HG02763 (cell line): ENCODE measurements around the gene ZFP1.

Experiments used
- ATAC-seq: cut with Tn5 transposase; IDR thresholded peaks from one replicate; pipeline ENCODE4 v1.9.1; 2021; ENCODE audit warnings: mild to moderate bottlenecking, moderate library complexity; ENCODE audit not compliant: unreplicated experiment

ZFP1 gene

DNA sequence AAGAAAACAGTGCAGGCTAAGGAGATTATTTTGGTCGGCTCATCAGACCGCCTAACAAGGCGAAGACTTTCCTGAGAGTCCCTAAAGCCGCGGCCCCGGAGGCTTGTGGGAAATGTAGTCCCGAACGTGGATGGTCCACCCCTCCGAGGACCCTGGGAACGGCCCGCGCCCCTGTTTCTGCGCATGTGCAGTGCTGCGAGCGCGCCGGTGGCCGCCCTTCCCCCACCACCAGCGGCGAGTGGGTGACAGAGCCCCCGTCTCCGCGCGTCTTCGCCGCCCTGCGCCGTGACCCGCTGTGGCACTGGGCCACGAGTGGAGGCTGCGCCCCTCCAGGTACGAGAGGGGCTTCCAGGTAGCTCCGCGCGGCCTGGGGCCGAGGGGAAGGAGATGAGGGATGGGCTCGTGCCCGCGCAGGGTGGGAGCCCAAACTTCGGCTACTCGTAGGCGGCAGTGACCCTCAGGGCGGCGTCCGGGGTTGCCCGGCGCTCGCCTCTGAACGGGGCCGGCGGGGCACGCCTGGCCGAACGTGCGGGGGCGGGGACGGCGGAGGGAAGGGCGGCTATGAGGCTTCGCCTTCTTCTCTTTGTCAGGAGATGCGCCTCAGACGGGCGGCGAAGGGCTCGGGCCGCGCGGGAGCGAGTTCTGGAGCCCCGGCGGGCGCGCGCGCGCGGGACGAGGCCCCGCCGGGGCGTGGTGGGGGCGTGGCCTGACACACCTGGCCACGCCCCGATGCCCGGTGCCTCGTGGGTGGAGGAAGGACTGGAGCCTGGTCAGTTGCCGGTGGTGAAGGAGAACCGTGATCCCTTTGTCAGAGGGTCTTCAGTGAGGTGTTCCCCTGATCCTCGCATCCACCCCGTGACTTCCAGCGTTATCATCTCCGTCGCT is at the start of gene ZFP1:
ZFP1 (plus strand) TSS at position 214 of the 885 bp plus-strand sequence. CDS start 4,428 bp downstream, outside the sequence.
- peak; percentile 78 for ATAC-seq

DNA sequence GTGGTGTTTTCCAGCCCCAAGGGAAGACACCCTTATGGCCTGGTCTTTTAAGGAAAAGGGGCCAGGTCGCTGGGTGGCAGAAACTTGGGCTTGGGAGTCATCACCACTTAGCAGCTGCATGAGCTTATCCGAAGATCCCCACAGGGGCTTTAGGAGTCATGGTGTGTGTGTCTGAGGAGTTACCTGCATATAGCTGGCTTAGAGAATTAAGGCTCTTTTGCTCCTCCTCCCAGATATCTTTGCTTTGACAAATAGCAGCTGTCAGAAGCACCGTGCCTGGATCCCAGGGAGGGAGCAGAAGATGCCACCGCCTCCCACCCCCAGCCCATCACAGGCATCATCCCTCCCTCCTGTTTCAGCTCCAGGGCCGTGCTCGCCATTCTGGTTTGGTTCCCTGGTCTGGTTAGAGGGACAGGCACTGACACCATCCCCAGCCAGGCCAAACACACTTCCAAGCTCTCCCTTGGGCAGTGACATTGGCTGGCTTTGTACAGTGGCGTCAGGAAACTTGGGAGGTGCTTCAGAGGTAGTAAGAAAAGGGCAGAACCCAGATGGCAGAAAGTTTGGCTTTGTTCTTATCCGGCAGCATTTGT is 49.2 kb upstream of the ZFP1 start:
- ATAC-seq, result no peak

- no peak for ATAC-seq
These were observed 48.4 kb upstream of the ZFP1 start for GRCh38 chr16:75099738-75100602.

GRCh38 chr16:75100603-75100990 is 47.7 kb upstream of the ZFP1 start:
- ATAC-seq, result no peak

DNA sequence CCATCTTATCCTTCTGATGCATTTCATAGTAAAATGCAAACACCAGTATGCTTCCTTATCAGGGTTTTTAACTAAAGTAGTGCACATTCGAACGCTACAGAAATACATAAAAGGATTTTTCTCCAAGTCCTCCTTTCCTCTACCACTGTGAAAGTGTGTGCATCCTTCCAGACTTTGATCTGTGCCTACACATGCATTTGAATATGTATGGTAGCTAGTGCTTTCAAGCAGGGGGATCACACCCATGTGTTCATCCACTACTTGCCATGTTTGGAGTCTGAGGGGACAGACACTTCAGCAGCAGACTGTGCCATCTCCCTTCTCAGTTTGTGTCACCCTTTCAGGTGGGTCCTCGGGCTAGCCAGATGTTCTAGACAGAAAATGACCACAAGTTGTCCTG is 46.7 kb upstream of the ZFP1 start:
- ATAC-seq, result no peak

DNA sequence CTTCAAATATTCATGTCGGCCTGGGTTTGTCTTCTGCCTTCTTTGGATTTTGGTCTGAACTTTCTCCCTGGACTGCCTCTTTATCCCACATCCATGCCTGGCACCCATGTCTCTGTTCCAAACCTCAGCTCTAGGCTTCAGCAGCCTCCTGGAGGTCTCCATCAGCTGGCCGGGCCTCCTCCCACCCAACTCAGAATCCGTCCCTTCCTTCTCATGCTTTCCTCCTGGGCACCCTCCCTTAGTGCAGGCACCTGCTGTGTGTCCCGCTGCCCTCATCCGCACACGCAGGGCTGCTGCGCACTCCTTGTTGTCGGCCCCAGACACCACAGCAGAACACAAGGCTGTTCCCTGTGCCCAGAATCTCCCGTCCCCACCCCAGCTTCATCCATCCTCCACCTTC is 45.7 kb upstream of the ZFP1 start:
- no peak for ATAC-seq

DNA sequence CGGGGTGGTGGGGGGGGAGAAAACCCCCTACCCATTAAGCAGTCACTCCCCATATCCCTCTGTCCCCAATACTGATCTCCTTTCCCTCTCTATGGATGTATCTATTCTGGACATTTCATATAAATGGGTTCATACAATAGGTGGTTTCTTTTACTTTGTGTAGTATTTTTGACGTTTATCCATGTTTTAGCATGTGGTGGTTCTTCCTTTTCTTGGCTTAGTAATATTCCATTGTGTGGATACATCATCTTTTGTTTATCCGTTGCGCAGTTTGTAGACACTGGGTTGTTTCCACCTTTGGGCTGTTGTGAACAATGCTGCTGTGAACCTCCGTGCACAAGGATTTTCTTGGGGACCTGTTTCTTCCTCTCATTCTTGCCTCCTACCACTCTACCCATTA is 44.3 kb upstream of the ZFP1 start:
- ATAC-seq, result no peak

GRCh38 chr16:75104836-75105235 is 43.5 kb upstream of the ZFP1 start:
- no peak for ATAC-seq

DNA sequence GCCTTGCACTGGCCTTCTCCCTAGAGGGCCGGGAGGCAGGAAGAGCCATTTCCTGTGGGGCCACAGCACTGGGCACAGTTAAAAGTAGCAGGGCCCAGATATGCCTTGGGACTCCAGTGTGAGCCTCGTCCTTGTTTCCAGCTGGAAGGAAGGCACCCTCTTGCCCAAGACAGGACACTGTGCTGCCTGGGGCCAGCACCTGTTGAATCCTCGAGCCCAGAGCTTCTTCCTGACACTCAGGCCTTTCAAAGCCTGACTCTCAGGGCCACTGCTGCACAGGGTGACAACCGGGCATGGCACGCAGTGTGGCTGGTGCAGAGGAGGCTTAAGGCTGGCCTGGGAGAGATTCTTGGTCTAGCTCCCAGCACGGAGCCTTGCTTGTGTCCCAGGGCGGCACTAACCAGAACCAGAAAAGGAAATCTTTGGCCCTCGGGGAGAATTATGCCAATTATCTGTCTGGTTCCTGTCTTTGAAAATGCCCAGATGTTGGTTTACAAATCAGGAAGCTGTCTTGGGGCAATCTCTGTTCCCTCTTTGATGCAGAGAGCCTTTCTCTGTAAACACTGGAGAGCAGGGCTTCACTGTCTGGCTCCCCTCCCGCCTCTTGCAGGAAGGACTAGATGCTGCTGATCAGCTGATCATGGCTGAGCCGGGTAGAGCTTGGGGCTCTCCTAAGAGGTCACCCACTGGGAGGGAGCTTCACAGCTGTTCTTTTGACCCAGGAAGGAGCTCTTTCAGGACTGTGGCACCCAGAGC is 42.8 kb upstream of the ZFP1 start:
- no peak for ATAC-seq

DNA sequence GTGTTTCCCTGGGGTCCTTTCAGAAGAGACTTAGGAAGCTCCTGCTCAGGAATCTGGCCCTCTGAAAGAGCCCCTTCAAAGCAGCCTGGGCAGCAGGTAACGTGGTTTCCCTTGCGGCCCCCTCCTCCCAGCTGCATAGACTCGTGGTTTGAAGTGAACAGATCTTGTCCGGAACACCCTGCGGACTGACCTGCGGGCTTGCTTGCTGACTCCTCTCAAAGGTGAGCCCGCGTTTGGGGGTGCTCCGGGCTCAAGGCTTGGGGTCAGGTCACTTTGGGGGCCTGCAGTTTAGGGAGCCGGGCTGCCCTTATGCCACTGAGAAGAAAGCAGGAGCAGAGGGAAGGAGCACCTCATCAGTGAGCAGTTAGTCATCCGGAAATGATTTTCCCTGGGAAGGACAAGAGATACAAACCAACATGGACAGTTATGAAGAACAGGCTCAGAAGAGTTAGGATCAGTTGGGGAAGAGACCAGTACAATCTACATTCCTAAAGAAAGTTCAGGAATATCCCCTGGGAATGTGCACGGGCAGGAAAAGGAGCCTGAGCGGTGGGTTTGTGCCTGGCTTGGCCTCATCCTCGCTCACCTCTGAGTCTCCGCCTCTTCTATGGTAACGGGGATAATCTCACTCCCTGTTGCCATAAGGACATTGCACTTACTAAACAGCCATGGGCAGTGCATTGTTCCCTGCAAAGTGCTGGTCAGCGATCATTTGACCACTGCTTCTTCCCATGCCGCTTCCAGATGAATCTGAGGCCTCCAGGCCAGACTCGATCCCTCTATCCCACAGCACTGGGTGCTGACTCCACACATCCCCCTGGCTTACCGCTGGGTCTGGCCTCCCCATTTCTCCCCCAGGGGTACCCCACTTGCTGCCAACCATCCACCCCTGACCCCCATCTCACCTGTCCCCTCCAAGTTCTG is 41.7 kb upstream of the ZFP1 start:
- no peak for ATAC-seq

DNA sequence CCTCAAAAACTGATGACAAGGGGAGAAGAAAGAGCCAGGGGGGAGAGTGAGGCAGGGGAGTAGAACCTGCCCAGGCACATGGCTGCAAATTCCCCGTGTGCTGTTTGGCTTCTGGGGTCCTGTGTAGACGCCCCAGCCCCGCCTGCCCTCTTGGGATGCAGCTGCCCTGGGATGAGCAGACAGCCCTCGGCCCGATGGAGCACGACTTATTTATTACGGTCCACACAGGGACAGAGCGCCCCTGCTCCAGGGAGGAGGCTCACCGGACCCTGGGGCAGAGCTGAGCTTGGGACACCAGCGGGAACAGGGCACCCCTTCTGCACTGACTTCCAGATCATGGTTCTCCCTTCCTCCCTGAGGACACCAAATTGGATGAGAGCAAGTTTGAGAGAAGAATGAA is 40.8 kb upstream of the ZFP1 start:
- no peak for ATAC-seq

DNA sequence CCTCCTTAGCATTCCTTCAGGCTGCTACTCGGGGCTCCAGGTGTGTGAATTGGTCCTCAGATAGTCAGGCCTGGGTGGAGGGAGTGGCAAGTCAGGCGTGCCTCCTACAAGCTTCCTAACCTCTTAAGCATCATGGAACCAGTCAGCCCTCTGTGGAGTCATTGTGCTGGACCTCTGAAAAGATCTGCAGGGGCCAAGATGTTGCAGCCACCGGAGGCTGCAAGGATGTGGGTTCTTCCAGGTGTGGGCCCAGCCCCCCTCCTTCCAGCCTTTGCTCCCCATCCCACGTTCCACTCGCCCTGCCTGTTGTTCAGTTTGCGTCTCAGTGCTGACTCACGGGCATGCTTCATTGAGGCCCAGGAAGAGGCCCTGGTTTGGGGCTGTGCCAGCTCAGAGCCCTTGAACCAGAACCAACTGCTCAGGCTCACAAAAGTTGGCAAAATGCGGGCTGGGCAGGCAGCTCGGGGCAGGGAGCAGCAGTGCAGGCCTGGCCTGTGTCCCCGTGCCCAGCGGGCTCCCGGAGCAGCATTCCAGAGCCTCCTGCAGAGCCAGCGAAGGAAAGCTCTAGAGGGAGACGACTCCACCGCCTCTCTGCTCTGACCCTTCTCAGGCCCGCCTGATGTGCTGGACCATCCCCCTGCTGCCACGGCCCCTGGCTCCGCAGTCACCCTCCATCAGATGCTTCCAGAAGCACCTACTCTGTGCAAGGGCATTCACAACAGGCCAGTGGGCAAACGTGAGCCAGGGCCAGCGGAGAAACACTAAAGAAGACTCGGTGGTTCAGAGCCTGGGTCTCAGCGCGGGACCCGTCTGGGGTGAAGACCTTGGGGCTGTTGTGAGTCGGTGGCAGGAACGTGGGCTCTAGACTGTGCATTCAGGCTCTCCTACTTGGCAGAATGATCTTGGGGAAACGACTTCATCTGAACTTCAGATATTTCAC is 39.3 kb upstream of the ZFP1 start:
- peak; percentile 26 for ATAC-seq

DNA sequence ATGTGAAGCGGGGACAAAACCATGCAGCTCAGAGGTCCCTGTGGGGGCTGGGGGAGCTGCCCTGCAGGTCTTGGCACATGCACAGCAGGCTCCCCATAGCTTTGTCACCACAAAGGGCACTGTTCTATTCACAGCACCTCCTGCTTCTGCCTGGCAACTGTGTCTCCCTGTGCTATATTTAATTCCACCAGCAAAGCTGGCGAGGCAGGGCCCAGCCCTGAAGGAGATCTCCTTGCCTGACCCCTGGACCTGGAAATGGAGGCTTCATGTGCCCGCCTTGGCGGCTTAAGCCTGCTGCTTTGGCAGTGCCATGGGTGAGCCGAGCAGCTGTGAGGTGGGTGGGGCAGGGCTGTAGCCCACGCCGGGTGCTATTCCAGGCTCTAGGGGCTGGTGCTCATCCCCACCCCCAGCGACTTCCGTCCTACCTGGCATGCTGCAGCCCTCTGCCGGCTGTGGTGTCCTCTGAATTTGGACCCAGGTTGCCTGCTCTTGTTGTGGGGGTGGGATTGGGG is 38.5 kb upstream of the ZFP1 start:
- no peak for ATAC-seq

- ATAC-seq, result peak; percentile 70
These were observed 37.4 kb upstream of the ZFP1 start for GRCh38 chr16:75110637-75111513.

GRCh38 chr16:75111514-75111940 is 36.8 kb upstream of the ZFP1 start:
- no peak for ATAC-seq

DNA sequence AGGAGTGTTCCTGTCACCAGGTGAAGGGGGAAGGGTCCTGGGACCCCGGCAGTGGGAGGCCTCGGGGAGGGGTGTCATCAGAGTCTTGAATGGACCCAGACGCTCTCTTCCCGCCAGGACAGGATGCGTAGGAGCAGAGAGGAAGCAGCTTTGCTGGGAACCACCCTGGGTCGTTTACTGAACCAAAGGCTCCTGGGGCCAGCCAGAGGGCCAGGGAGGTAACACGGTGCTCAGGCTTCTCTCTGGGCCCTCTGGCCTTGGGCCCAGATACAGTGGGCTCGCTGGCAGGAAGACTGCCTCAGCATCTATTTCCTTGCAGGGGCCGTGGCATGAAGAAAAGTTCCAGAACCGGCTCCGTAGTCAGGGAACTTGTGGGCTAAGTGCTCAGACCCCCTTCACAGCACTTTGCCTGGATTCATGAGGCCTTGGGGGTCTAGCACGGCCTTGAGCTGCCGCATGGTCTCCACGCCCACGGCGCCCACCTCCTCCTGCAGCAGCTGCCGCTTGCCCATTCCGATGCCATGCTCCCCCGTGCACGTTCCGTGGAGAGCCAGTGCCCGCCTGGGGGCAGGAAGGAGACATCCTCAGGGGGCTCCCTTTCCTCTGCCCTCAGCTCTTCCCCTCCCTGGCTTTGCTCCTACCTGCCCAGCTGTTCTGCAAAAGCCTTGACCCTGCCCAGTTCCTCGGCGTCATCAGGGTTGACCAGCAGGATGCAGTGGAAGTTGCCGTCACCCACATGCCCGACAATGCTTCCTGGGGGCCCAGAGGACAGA is 36.2 kb upstream of the ZFP1 start:
- ATAC-seq, result no peak
